NCI-H146 (cell line): Measurements from ENCODE around the gene PRKAG1.

ENCODE experiments used
- DNase-seq: peaks from one replicate; lab custom pipeline; 2025; lab: John Stamatoyannopoulos, UW

PRKAG1 gene

DNA sequence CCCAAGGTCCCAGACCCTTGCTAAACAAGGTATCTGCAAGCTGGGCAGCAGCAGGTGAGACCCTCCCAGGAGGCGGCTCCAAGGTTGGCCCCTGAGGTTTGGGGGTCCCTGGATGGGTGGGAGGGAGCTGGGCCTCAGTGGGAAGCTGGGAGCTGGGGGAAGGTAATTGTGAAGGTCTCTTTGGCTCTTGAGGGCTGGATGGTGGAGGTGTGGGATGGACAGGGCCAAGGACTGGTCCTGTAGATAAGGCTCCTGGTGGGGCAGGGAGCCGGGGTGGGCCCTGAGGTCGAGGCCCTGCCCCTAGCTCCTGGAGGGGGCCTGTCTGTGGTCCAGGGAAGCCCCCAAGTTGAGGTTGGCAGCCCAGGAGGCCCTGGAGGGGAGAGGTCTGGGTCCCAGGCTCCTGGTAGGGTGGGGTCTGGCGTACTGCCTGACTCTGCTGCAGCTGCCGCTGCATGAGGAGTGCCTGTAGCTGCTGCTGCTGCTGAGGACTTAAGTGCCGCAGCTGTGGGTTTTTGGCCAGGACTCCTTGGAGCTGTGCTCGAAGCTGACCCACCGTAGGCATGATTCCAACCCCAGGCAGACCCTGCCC is 13.1 kb upstream of the PRKAG1 start:
- no peak for DNase-seq

DNA sequence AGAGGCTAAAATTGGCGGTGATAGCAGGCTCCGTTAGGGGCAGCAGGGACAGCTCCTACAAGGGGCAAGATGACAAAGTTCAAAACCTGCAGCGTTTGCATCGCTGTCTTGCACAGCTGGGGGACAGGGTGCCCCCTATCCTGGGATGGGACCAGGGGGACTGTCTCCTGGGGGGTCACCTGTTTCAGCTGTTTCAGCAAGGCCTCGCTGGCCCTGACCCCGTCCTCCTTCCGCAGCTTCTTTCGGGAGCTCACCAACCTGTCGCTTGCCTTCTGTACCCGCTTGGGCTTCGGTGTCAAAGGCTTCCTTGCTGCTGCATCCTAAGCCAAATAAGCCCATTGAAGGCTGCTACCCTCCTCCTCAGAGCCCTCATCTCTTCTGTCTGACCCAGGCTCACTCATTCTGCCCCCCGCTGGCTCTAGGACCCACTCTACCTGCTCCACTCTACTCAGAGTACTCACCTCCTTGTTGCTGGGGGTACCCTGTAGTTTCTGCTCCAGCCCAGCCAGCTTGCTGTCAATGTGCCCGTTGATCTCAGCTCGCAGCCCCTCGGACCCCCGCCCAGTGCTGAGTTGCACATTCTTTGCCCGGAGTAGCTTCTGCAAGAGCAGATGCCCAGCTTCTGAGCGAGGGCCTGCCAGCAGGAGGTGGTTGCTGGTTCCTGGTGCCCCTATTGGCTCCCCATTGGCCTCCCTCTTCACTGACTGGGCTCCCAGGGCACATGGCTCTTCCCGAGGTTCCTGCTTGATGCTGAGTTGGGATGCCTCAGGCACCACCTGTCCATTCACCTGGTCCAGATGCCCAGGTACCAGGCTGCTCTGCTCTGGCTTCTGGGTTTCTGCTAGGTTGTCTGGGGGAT is 12.4 kb upstream of the PRKAG1 start:
- DNase-seq, result no peak

DNA sequence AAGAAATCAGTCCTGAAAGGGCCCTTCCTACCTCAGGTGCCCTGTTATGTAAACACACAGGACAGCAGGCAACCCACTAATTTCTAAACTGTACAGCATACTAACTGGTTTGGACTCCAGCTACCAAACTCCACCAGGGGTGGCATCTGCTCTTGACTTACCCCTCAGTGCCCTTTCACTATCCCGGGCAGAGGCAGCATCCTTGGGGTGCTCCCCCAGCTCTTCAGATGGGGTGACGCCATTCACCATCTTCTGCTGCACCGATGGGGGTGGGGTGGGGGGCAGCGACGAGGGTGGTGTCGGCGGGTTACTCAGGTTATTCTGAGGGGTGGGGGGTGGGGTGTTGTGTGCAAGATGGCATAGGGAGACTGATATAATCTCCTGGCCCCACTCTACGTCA is 11.5 kb upstream of the PRKAG1 start:
- DNase-seq, result no peak

DNA sequence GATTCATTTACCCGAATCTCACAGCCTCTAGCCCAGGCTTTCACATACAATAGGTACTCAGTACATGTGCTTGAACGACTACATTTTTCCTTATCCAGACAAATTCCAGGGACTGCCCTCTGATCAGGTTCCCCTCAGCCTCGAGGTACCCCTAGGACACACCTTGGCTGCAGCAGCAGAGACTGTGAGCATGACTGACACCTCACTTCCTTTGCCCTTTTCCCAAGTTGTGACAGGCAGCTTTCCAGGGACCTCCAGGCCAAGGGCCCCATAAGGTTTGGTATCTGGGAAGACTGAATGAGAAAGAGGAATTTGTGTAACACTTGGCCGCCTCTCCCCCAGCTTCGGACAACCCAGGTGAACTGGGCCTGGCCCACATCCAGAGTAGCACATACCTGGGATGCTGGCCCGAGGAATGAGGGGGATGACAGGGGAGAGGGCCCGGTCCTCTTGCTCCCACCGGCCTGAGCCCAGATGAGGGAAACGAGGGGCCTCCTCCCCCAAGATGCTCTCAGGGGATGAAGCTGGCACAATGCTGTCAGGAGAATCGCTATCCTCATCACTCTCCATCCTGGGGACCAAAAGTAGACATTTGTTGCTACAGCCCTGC is 10.2 kb upstream of the PRKAG1 start:
- DNase-seq, result no peak

DNA sequence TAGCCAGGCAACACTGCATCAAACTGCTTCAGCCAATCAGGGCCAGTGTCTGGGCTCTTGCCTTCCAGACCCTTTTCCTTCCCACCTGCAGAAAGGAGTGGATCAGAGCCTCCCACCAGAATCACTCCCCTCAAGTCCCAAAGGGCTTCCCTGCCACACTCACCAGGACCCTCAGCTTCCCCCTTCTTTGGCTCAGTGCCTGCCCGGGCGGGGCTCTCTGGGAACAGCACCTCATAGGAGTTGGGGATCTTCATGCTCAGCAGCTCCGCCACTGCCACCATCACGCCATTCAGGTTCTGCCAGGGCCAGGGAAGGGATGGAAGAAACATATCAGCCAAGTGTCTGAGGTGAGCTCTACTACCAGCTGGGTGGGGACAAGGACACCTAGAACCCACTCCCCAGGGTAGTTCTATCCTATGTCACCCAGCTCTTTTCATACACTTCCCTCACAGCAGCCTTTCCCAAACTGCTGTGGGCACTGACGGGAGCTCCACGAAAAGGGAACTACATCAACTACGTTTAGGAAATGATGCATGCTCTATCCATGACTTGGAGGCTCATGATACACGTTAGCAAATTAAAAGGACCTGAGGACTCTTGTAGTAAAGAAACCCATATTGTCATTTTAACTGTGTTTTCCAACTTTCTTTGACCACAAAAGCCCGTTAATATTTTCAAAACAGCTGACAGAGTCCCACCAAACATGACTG is 9.4 kb upstream of the PRKAG1 start:
- DNase-seq, result no peak

DNA sequence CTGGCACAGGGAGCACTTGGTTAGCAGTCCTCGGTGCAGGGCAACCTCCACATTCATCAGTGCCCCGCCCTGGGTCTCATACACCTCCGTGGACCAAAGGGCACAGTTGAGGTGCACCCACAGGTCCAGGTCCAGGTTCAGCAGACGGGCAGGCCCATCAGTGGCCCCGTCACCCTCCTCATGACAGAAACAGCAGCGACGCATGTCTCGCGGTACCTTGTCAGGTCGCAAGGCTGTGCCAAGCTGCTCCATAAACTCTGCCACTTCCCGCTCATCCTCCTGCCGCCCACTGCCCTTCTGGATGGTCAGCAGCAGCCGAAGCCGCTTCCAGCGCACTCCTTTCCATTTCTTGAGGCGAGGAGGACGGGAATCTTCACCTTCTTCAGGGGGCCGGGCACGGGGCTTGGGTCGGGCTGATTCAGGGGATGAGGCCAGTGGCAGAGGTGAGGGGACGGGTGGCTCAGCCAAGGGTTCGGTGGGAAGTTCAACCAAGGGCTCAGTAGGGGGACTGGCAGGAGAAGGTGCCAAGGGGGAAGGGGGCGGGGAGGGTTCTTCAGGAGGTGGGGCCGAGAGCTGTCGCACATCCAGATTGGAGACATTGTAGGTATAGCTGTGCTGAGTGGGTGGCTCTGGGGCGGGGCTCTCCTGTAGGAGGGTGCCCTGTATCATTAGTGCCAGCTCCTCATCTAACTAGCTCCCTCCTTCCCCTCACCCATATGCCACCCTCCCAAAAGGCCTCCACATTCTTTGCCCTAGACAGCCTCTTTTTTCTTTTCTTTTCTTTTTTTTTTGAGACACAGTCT is 8.3 kb upstream of the PRKAG1 start:
- DNase-seq, result no peak

DNA sequence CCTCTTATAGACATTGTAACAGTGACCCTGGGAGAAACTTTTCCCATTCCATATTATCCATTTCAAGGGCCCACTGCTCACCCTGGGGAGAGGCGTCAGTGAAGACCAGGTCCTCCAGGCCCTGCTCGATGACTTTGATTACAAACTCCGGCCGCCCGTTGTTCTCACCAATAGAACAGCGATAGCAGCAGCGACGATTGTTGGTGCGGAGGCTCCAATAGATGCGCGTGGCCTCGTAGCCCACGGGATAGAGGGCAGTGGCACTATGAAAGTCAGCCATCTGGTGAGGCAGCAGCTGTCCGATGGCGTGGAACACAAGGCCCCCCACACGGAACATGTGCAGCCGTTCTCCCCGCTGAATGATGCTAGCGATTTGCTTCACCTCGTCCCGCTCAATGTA is 7.5 kb upstream of the PRKAG1 start:
- no peak for DNase-seq

DNA sequence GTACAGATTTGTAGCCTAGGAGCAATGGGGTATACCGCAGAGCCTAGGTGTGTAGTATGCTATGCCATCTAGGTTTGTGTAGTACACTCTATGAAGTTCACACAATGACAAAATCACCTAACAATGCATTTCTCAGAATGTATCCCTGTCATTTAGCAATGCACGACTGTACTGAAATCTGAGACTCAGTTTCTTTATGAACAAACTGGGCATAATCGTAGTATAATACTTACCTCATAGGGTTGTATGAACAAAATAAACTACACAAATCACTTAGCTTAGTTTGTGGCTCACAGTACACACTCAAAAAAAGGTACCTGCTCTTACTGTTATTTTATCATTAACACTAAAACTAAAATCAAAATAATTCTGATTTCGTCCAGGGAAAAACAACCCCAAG is 6.9 kb upstream of the PRKAG1 start:
- DNase-seq, result no peak

DNA sequence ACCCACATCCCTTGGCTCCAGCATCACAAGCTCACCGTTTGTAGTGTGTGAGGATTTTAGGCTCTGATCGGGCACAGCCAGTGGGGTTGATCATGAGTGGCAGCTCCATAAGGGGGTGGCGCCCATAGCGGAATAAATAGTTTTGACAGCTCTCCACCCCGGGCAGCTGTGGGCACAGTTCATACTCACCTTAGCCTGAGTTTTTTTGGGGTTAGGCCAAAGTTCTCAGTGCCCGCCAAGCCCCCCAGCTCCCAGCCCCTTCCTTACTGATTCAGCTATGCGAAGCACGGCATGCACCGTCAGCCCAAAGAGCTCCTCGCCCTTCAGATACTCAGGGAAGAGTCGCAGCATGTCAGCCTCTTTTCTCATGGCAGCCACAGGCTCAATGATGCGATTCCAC is 6.0 kb upstream of the PRKAG1 start:
- DNase-seq, result no peak

DNA sequence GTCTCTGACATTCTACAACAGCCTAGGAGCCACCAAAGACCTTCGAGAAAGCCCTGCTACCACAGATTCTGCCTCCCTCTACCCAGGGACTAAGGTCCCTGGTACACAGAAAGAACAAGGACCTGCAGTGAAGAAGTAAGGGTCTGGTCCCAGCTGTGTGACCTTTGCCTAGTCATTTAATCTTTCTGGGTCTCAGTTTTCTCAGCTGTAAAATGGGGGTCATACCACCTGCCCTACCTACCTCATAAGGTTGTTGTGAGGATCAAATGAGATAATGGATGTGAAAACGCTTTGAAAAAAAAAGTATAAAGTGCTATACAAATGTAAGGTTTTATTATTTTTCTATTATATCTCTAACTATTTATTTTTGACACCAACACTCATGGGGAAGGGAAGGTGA is 5.2 kb upstream of the PRKAG1 start:
- no peak for DNase-seq

DNA sequence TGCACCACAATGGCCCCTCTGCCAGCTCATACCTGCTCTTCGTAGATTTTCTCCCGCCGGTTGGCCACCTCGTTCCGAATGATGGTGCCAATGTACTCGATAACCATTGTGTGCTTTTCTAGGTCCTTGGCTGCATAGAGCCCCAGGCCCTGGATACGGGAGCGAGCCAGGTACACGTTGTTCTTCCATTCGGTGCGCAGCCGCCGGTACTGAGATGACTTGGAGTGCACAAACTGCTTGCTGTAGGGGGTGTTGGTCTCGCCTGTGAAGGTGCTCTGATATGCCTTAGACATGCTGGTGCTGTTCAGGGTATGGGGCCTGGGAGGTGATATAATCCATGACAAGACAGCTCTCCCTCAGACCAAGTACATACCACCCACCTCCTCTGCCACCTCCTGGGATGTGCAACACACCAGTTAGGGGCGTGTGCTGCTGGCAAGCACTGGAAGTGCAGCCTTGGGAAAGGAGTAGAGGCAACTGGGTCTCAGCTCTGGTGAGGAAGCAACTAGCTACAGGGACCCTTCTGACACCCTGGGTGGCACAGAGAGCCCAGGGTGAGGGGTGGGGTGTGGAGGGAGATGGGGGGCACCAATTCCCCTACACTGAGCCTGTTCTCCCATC is 4.1 kb upstream of the PRKAG1 start:
- DNase-seq, result no peak

DNA sequence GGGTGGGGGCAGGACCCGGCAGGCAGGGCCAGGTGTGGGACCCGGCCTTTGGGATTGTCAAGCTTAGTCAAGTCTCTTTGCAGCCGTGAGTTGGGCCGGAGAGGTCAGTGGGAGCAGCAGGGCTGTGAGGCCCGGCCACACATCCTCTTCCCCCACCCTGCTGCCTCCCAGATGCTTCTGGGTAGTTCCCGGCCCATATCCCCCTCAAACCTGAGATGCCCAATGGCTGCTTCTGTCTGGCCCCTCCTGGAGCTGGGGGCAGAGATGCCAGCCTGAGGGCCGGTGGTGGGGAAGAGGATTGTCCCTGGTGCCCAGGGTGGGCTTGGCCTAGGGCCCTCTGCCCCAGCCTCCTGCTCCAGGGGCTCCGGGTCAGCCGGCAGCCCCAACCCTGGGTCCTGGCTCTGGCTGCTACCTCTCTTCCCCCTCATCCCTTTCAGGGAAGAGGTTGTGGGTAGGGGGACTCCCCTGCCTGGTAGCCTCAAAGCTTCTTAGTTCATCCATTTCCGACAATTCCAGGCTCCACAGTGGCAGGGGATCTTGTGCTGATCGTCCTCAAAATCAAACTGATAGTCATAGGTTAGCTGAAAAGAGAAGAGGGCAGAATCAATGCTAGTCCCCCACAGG is 2.8 kb upstream of the PRKAG1 start:
- no peak for DNase-seq

DNA sequence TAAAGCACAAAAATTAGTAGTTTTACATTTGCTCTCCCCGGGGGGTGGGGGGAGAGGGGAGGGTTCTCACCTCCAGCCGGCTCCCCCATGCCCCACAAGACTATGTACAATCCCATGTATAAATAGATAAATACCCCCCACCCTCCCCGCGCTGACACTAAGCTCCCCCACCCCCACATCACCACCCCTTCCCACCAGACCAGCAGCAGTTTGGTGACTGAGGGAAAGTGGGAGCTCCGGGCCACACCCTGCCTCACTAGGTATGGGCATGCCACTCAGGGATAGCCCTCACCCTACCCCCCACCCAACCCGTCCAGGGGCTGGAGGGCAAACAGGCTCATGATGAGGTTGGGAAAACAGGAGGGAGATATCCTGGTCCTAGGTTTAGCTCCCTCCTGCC is 1.9 kb upstream of the PRKAG1 start:
- no peak for DNase-seq

DNA sequence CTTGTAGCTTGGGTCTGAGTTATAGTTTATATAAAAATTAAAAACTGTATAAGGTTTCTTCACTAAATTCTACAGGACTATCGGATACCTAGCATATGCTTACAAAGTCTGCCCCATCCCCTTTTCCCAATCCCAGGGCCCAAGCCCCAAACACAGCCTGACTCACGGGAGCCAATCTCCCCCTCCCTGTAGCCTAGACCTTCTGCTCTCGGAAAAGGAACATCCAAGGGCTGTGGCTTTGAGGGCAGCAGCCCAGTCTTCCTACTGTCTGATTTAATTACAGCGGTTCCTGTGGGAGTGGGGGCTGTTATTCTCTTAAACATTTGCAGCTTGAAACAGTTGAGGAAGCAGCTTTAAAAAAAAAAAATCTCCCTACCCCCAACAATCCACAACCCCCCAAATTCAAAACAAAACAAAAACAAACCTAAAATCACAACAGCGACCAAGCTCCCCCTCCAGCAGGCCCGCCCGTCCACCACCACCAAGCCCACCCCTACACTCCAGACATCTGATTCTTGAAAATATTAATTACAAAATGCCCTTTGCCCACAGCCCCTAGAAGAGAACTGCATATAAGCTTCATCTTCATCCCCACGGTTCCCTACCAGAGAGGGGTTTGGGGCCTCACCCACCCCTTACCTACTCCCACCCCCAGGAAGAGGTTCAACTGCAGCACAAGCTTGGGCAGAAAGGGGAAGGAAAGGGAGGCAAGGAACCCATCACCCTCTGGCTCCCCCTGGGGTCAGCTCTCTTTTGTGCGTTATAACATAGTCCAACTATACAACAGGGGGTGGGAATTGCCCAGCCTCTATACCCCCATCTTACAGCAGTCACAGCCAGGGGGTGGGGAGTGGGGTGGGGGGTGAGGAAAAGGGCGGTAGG is 1.1 kb upstream of the PRKAG1 start:
- peak; percentile 11 for DNase-seq

DNA sequence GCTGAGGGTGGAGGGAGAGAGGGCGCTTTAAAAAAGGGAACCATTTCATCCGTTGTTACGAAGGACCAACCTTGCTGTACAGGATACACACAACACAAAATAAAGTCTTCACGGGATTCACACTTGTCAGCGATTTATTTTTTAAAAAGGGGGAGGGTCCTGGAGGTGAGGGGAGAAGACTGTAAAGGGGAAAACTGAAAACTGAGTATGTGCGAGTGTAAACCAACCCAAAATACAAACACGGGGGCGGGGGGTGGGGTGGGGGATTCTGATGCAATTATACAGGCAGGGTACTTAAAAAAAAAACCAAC is 499 bp upstream of the PRKAG1 start:
- DNase-seq, result no peak

DNA sequence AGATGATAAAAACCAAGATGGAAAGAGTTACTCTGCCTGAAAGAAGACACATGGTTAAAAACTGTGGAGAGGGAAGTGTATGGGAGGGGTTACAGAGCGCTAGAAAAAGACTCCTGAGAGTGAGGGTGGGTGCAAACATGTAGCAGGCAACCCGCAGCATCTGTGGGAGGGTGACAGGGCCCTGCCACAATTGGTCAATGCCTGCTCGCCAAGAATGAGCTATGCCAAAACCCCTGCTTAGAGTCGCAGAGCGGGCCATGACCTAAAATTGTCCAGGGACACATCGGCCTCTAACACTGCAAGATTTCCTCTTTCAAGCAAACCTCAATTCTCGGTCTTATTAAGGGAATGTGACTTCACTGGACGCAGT is 700 bp downstream of the PRKAG1 start:
- DNase-seq, result peak; percentile 47

DNA sequence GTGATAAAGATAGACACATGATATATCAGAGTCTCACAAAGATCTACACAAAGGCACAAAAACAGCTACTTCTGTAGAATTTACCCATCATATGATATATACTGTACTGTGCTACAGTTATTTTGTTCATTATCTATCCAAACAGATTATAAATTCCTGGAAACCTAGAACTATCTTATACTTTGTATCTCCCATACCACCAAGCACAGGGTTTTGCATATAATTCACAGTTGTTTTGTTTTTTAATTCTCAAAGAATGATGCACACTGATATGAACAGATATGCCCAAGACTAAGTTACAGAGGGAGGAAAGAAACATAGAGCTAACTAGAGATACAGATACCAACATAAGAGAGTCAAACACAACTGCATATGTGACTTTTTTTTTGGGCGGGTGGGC is 3.4 kb downstream of the PRKAG1 start:
- no peak for DNase-seq

DNA sequence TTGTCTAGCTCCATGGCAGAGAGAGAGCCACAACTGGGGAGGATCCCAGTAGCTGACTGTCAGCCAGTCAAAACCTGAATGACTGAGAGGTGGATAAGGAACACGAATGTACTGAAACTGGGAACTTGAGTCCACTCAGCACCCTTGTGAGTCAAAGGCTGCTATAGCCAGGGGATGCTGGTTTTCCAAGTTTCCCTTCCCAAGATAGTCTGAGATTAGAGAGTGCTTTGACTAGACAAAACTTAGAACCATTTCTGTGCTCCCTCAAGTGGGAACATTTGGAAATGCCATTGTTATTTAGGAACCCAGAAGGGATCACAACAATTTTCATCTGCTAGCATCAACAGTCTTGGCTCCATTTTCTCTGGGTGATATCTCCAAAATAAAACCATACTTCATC is 4.0 kb downstream of the PRKAG1 start:
- no peak for DNase-seq

DNA sequence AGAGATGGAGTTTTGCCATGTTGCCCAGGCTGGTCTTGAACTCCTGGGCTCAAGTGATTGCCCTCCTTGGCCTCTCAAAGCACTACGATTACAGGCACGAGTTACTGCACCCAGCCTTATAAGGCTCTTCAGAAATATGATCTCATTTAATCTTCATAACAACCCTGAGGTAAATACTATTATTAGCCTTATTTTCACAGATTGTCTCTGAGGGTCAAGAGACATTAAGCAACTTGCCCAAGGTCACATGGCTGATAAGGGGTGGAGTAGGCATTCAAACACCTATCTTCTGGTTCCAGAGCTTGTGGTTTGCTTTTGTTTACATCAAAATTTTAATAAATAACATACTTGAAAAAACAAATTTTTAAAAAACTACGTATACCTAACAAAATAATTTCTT is 5.1 kb downstream of the PRKAG1 start:
- DNase-seq, result no peak

DNA sequence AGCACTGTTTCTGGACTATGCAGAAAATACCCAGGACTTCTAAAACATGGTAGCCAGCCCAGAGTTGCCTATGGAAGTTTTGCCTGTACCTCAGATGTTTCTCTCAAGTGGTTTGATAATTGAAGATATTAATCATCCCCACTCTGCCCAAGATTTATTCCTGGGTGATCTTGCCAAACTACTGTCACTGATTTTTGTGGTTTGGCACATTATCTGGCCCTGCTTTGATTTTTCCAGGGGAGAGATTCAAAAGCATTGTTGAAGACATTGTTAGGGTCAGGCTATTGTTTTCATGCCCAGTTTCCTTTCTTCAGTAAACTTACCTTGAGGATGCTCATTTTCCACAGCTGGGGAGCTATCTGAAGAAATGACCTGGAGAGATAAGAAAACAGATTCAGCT is 5.8 kb downstream of the PRKAG1 start:
- DNase-seq, result no peak
